ENCODE measurements around the gene CIRBP.

The CIRBP gene

GRCh38 chr19:1262623-1263123, 6.5 kb upstream of the CIRBP start:
- TF ChIP-seq EZH2phosphoT487 (IDR thresholded peaks at IDR 0.05; ENCODE audit: borderline replicate concordance, low read length): no peak
- no peak for TF ChIP-seq CTCF (IDR thresholded peaks at IDR 0.05; ENCODE audit: low read depth, low read length, poor library complexity, severe bottlenecking)
- peaks cover 28% of the 10 kb centered on the region for H3K36me3 ChIP-seq (ENCODE audit: control insufficient read depth, low read length)
- peaks cover 56% of the 10 kb centered on the region for H3F3A ChIP-seq (ENCODE audit: control insufficient read depth, insufficient read depth)
- peak overlapping the region; percentile 77 for H3K4me3 ChIP-seq (ENCODE audit: low read length)
- H3K4me2 ChIP-seq (ENCODE audit: low read length): peak overlapping the region; percentile 95
- peaks cover 29% of the 10 kb centered on the region for H3K79me2 ChIP-seq (ENCODE audit: control insufficient read depth, low read length)
- H3K9me3 ChIP-seq (ENCODE audit: control insufficient read depth, insufficient read depth, low read length): no peaks in the 10 kb centered on the region
- no peaks in the 10 kb centered on the region for H3K27me3 ChIP-seq (ENCODE audit: control insufficient read depth, low read length)
- H3K9me2 ChIP-seq (replicated peaks; ENCODE audit: control insufficient read depth, low read length): no peaks in the 10 kb centered on the region
- H3K4me1 ChIP-seq (ENCODE audit: control insufficient read depth, low read length): peaks cover 86% of the 10 kb centered on the region
- H4K20me1 ChIP-seq (ENCODE audit: control insufficient read depth, insufficient read depth, low read depth, low read length): no peaks in the 10 kb centered on the region
- peak overlapping the region; percentile 95 for H3K27ac ChIP-seq (ENCODE audit: low read depth, low read length)

GRCh38 chr19:1263188-1263587, 5.9 kb upstream of the CIRBP start:
- peaks cover 86% of the 10 kb centered on the region for H3K4me1 ChIP-seq (ENCODE audit: control insufficient read depth, low read length)
- no peaks in the 10 kb centered on the region for H3K27me3 ChIP-seq (ENCODE audit: control insufficient read depth, low read length)
- no peaks in the 10 kb centered on the region for H3K9me3 ChIP-seq (ENCODE audit: control insufficient read depth, insufficient read depth, low read length)
- H3K4me3 ChIP-seq (ENCODE audit: low read length): peak overlapping the region; percentile 77
- peaks cover 24% of the 10 kb centered on the region for H3K79me2 ChIP-seq (ENCODE audit: control insufficient read depth, low read length)
- peak overlapping the region; percentile 95 for H3K27ac ChIP-seq (ENCODE audit: low read depth, low read length)
- H3F3A ChIP-seq (ENCODE audit: control insufficient read depth, insufficient read depth): peaks cover 51% of the 10 kb centered on the region
- H4K20me1 ChIP-seq (ENCODE audit: control insufficient read depth, insufficient read depth, low read depth, low read length): no peaks in the 10 kb centered on the region
- TF ChIP-seq EZH2phosphoT487 (IDR thresholded peaks at IDR 0.05; ENCODE audit: borderline replicate concordance, low read length) (no peak), CTCF (IDR thresholded peaks at IDR 0.05; ENCODE audit: low read depth, low read length, poor library complexity, severe bottlenecking) (no peak)
- H3K36me3 ChIP-seq (ENCODE audit: control insufficient read depth, low read length): peaks cover 23% of the 10 kb centered on the region
- H3K4me2 ChIP-seq (ENCODE audit: low read length): peak overlapping the region; percentile 95
- no peaks in the 10 kb centered on the region for H3K9me2 ChIP-seq (replicated peaks; ENCODE audit: control insufficient read depth, low read length)

- peak overlapping the region; percentile 77 for H3K4me3 ChIP-seq (ENCODE audit: low read length)
- no peaks in the 10 kb centered on the region for H3K9me2 ChIP-seq (replicated peaks; ENCODE audit: control insufficient read depth, low read length)
- no peak for TF ChIP-seq CTCF (IDR thresholded peaks at IDR 0.05; ENCODE audit: low read depth, low read length, poor library complexity, severe bottlenecking)
- TF ChIP-seq EZH2phosphoT487 (IDR thresholded peaks at IDR 0.05; ENCODE audit: borderline replicate concordance, low read length): no peak
- H3K4me2 ChIP-seq (ENCODE audit: low read length): peak overlapping the region; percentile 95
- peak overlapping the region; percentile 95 for H3K27ac ChIP-seq (ENCODE audit: low read depth, low read length)
- H3K9me3 ChIP-seq (ENCODE audit: control insufficient read depth, insufficient read depth, low read length): no peaks in the 10 kb centered on the region
- H3K79me2 ChIP-seq (ENCODE audit: control insufficient read depth, low read length): peaks cover 30% of the 10 kb centered on the region
- peaks cover 78% of the 10 kb centered on the region for H3K4me1 ChIP-seq (ENCODE audit: control insufficient read depth, low read length)
- H3K36me3 ChIP-seq (ENCODE audit: control insufficient read depth, low read length): peaks cover 18% of the 10 kb centered on the region
- H3F3A ChIP-seq (ENCODE audit: control insufficient read depth, insufficient read depth): peaks cover 42% of the 10 kb centered on the region
- H3K27me3 ChIP-seq (ENCODE audit: control insufficient read depth, low read length): no peaks in the 10 kb centered on the region; the same call in 1 of the 2 replicates
- H4K20me1 ChIP-seq (ENCODE audit: control insufficient read depth, insufficient read depth, low read depth, low read length): peaks cover 4% of the 10 kb centered on the region
These were observed 4.1 kb upstream of the CIRBP start for GRCh38 chr19:1264801-1265614.

Measured in DOHH2 (cell line).